ENCODE results near the gene NOTUM. TPM values are rescaled to one million over a fixed set of nuclear protein-coding genes. Genes with fewer than 3 reads are reported as not detected.
"Not testable (repeated sequence)": the region's sequence is repeated elsewhere in the genome, so short reads cannot be mapped to it uniquely, and the experiment has no call there.

The NOTUM gene
- polyA plus RNA-seq, 3 donors = not detected

DNA sequence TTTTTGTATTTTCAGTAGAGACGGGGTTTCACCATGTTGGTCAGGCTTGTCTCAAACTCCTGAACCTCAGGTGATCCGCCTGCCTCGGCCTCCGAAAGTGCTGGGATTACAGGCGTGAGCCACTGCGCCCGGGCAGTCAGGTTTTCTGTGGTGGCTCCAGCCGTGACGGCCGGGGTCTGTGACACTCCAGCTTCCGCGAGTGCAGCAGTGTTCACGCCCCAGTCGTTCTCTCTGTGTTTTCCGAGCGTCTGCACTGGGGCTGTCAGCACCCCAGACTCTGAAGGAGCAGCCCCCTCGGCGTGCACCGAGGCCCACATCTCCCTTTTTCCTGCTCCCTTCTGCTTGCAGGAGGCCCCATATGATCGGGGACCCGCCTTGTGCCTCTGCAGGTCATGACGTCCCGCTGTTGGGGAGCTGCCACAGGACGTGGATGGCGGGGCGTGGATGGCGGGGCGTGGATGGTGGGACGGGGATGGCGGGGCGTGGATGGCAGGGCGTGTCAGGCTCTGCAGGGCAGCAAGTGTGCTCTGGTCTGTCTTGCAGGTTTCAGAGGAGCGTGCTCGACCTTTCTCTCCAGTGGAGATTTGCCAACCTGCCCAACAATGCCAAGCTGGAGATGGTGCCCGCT is 22.1 kb upstream of the NOTUM start:
- Histone ChIP-seq H3K4me1 (ENCODE audit: control insufficient read depth in 1 of 2, insufficient read depth in 2 of 2, low read length in 2 of 2) (peaks cover 15 to 16% of the 10 kb centered on the region in 2 donors), H3K27me3 (ENCODE audit: control insufficient read depth in 2 of 2, insufficient read depth in 2 of 2, low read length in 2 of 2) (no peaks in the 10 kb centered on the region), H3K4me2 (replicated peaks; ENCODE audit: extremely low read depth, low read length, poor library complexity, severe bottlenecking) (no peak overlapping the region), H3K4me3 (replicated peaks in 1 of 3; ENCODE audit: low read depth in 2 of 3, low read length in 3 of 3) (no peak overlapping the region), H3K27ac (ENCODE audit: low read depth in 1 of 2, low read length in 2 of 2) (peak overlapping the region in 1 of 2 donors; percentile 36), H3K9me3 (replicated peaks in 1 of 2; ENCODE audit: control insufficient read depth in 1 of 2, insufficient read depth in 1 of 2, low read length in 2 of 2) (no peaks in the 10 kb centered on the region), H3K9ac (ENCODE audit: insufficient read depth, low read length, poor library complexity, severe bottlenecking) (no peak overlapping the region), H2AFZ (ENCODE audit: insufficient read depth, low read depth, low read length, poor library complexity, severe bottlenecking) (peak overlapping the region; percentile 24), H4K20me1 (ENCODE audit: insufficient read depth, low read length) (no peaks in the 10 kb centered on the region), H3K36me3 (replicated peaks in 1 of 2; ENCODE audit: control insufficient read depth in 1 of 2, insufficient read depth in 2 of 2, low read length in 2 of 2) (peaks cover 34 to 45% of the 10 kb centered on the region in 2 donors), H3K79me2 (ENCODE audit: insufficient read depth, low read length) (peaks cover 12% of the 10 kb centered on the region)
- TF ChIP-seq, protein P1, sequence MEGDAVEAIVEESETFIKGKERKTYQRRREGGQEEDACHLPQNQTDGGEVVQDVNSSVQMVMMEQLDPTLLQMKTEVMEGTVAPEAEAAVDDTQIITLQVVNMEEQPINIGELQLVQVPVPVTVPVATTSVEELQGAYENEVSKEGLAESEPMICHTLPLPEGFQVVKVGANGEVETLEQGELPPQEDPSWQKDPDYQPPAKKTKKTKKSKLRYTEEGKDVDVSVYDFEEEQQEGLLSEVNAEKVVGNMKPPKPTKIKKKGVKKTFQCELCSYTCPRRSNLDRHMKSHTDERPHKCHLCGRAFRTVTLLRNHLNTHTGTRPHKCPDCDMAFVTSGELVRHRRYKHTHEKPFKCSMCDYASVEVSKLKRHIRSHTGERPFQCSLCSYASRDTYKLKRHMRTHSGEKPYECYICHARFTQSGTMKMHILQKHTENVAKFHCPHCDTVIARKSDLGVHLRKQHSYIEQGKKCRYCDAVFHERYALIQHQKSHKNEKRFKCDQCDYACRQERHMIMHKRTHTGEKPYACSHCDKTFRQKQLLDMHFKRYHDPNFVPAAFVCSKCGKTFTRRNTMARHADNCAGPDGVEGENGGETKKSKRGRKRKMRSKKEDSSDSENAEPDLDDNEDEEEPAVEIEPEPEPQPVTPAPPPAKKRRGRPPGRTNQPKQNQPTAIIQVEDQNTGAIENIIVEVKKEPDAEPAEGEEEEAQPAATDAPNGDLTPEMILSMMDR (IDR thresholded peaks at IDR 0.05) = no peak
- Mint-ChIP-seq H3K9me3 (no peaks in the 10 kb centered on the region), H3K27ac (peak overlapping the region in 1 of 7 donors; percentile 26), H3K36me3 (peaks cover 42 to 78% of the 10 kb centered on the region in 2 donors), H3K27me3 (ENCODE audit: low read depth in 3 of 3) (peaks cover 0 to 2% (median 0%) of the 10 kb centered on the region in 3 donors), H3K4me1 (peaks cover 24% of the 10 kb centered on the region), H3K4me3 (no peak overlapping the region)
- WGBS (ENCODE audit: insufficient coverage) = 94% methylated on average over 34 of the region's 35 CpGs
- intact Hi-C loops (cut with micrococcal nuclease) = no loop called here
- no peak for DNase-seq

DNA sequence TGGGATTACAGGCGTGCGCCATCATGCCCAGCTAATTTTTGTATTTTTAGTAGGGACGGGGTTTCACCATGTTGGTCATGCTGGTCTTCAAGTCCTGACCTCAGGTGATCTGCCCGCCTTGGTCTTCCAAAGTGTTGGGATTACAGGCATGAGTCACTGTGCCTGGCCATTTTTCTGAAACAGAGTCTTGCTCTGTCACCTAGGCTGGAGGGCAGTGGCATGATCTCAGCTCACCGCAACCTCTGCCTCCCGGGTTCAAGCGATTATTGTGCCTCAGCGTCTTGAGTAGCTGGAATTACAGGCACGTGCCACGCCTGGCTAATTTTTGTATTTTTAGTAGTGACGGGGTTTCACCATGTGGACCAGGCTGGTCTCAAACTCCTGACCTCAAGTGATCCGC is 20.5 kb upstream of the NOTUM start:
- DNase-seq; H3K9me3 Mint-ChIP-seq; H3K27me3 Mint-ChIP-seq (ENCODE audit: low read depth in 3 of 3); intact Hi-C loops (cut with micrococcal nuclease); H3K4me2 ChIP-seq (replicated peaks; ENCODE audit: extremely low read depth, low read length, poor library complexity, severe bottlenecking); H3K27me3 ChIP-seq (ENCODE audit: control insufficient read depth in 2 of 2, insufficient read depth in 2 of 2, low read length in 2 of 2); H4K20me1 ChIP-seq (ENCODE audit: insufficient read depth, low read length); H3K27ac Mint-ChIP-seq; H3K27ac ChIP-seq (ENCODE audit: low read depth in 1 of 2, low read length in 2 of 2); H3K9ac ChIP-seq (ENCODE audit: insufficient read depth, low read length, poor library complexity, severe bottlenecking); H2AFZ ChIP-seq (ENCODE audit: insufficient read depth, low read depth, low read length, poor library complexity, severe bottlenecking); H3K9me3 ChIP-seq (replicated peaks in 1 of 2; ENCODE audit: control insufficient read depth in 1 of 2, insufficient read depth in 1 of 2, low read length in 2 of 2); H3K4me3 Mint-ChIP-seq; H3K4me3 ChIP-seq (replicated peaks in 1 of 3; ENCODE audit: low read depth in 2 of 3, low read length in 3 of 3): not testable (repeated sequence)
- peaks cover 32 to 65% of the 10 kb centered on the region in 2 donors for H3K36me3 Mint-ChIP-seq
- peaks cover 21 to 26% of the 10 kb centered on the region in 2 donors for H3K4me1 ChIP-seq (ENCODE audit: control insufficient read depth in 1 of 2, insufficient read depth in 2 of 2, low read length in 2 of 2)
- H3K79me2 ChIP-seq (ENCODE audit: insufficient read depth, low read length) = peaks cover 12% of the 10 kb centered on the region
- WGBS (ENCODE audit: insufficient coverage) = 99% methylated on average over 10 of the region's 12 CpGs
- H3K4me1 Mint-ChIP-seq = peaks cover 29% of the 10 kb centered on the region
- H3K36me3 ChIP-seq (replicated peaks in 1 of 2; ENCODE audit: control insufficient read depth in 1 of 2, insufficient read depth in 2 of 2, low read length in 2 of 2) = peaks cover 25 to 34% of the 10 kb centered on the region in 2 donors

Data from CD14-positive monocyte (primary cell).